Amniotic epithelial cell (primary cell): ENCODE results near the gene OPHN1.

Source experiments
- DNase-seq: peaks from one replicate; pipeline ENCODE4 v3.0.0-alpha.2; 2010; ENCODE audit warnings: low read depth

OPHN1 gene, protein sequence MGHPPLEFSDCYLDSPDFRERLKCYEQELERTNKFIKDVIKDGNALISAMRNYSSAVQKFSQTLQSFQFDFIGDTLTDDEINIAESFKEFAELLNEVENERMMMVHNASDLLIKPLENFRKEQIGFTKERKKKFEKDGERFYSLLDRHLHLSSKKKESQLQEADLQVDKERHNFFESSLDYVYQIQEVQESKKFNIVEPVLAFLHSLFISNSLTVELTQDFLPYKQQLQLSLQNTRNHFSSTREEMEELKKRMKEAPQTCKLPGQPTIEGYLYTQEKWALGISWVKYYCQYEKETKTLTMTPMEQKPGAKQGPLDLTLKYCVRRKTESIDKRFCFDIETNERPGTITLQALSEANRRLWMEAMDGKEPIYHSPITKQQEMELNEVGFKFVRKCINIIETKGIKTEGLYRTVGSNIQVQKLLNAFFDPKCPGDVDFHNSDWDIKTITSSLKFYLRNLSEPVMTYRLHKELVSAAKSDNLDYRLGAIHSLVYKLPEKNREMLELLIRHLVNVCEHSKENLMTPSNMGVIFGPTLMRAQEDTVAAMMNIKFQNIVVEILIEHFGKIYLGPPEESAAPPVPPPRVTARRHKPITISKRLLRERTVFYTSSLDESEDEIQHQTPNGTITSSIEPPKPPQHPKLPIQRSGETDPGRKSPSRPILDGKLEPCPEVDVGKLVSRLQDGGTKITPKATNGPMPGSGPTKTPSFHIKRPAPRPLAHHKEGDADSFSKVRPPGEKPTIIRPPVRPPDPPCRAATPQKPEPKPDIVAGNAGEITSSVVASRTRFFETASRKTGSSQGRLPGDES

DNA sequence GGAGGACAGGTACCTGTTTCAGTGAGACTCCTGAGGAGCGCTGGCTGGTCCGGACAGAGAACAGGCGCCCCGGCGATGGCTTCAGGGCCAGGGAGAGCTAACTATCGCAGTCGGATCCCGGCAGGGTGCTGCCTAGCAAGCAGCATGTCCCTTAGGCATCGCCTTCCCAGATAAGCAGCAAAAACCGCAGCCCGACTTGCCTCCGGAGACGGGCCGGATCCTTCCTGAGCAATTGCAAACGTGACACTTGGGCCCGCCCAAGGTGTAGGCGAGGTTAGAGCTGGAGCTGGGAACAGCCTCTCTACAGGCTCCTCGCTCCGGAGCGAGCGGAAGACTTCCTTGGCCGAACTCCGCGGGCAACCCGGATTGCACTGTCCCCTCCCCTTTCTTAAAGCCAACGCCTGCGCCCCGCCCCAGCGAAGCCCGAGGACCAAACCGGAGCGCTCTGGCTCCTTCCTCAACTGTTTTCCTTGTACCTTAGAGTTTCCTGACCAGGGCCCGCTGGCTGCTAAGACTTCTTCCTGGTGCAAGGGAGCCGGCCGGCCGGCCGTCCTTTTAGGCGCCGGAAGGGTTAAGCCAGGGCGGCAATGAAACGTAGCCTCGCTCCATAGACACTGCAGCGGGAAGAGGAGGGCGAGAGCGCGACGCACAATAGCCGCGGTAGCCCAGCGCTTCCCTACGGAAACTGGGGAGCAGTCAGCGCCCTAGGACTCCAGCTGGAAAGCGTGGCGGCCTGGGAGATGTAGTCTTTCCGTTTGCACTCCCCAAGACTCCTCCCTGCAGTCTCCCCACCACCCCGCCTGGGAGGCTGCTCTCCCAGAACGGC is at the start of gene OPHN1:
TSS of gene OPHN1 (minus strand) at position 341 of the 826 bp plus-strand sequence. CDS start 475 bp downstream, outside the sequence.
- peak; percentile 80 for DNase-seq

DNA sequence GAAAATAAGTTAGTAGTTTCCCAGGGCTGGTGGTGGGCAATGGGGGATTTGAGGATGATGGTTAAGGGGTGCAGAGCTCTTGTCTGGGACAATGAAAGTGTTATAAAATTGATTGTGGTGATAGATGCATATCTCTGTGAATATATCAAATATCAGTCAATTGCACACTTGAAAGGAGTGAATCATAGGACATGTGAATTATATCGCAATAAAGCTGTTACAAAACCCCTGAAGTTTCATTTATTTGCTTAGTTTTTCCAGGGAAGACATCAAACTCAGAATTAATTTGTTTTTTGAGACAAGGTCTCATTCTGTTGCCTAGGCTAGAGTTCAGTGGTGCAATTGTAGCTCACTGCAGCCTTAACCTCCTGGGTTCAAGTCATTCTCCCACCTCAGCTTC is 47.7 kb upstream of the OPHN1 start:
- DNase-seq: no peak

DNA sequence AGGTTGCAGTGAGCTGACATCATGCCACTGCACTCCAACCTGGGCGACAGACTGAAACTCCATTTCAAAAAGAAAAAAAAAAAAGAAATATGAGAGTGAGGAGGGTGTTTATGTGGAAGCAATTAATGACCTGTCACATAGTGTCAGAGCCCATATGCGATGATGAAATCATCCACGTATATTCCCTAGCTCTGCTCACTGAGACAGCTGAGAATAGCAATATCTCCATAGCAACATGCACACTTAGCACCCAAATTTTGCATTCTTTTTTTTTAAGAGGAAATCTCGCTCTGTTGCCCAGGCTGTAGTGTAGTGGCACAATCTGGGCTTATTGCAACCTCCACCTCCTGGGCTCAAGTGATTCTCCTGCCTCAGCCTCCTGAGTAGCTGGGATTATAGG is 31.5 kb upstream of the OPHN1 start:
- no peak for DNase-seq

DNA sequence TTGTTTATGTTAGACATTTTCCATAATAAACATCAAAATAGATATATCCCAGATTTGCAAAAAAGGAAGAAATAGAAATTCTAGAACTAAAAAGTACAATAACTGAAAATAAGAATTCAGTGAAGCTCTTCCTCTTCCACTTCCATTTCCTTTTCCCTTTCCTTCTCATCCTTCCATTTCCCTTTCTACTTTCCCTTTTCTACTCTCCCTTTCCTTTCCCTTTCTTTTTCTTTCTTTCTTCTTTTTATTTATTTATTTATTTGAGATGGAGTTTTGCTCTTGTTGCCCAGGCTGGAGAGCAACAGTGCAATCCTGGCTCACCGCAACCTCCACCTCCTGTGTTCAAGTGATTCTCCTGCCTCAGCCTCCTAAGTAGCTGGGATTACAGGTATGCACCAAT is 30.6 kb upstream of the OPHN1 start:
- DNase-seq: no peak

DNA sequence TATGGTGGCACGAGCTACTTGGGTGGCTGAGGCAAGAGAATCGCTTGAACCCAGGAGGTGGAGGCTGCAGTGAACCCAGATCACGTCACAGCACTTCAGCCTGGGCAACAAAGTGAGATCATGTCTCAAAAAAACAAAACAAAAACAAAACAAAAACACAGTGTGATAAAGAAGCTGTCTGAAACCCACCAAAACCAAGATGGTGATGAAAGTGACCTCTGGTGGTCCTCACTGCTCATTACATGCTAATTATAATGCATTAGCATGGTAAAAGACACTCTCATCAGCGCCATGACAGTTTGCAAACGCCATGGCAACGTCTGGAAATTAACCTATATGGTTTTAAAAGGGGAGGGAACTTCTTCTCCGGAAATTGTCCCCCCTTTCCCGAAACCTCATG is 29.4 kb upstream of the OPHN1 start:
- DNase-seq: peak; percentile 53

DNA sequence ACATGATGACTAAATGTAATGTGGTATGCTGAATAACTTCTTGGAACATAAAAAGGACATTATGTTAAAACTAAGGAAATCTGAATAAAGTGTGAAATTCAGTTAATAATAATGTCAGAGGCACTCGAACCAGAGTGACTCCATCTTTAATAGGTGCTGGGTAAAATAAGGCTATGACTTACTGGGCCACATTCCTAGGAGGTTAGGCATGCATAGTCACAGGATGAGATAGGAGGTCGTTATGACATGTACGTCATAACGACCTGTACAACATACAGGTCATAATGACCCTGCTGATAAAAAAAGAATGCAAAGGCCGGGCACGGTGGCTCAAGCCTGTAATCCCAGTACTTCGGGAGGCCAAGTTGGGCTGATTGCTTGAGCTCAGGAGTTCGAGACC is 28.9 kb upstream of the OPHN1 start:
- DNase-seq: peak; percentile 65

DNA sequence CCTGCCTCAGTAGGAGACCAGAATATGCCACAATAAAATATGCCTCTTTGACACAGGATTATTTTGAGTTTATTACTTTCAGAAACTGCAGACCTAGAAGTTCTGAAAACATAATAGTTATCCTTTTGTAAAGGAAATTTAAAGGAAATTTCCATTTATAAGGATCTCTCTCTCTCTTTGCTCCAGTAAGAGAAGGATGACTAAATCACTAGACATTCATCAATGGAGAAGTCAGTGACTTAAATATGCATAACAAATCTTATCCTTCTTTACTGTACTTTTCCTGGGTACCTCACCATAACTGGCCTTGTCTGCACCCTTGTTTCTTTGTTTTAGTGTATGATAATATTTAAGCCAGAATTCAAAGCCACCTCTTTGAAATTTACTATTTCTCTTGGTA is 28.3 kb upstream of the OPHN1 start:
- DNase-seq: no peak

DNA sequence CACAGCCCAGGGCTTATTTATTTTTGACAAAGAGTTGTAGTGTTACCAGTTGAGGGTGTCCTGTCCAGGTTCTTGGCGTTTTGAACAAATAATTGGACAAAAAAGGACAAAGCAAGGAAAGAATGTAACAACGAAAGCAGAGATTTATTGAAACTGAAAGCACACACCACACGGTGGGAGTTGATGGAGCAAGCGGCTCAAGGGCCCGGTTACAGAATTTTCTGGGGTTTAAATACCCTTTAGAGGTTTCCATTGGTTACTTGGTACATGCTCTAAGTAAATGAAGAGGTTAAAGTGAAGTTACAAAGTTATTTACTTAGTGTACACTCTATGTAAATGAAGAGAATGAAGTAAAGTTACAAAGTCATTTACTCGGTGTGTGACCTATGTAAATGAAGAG is 27.8 kb upstream of the OPHN1 start:
- no peak for DNase-seq

DNA sequence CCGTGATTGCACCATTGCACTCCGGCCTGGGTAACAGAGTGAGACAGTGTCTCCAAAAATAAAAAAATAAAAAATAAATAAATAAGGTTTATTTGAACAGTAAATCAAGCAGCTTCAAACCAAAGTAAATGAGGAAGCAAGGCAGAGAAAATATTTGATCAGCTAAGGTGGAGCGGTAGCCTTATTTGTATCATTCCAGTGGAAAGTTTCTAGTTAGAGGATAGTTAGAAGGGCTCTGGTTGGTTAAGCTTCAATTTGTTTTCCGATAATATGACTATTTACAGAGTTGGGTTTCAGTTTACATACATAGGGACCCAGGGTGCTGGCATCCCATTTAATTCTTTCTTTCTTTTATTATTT is 21.8 kb upstream of the OPHN1 start:
- DNase-seq: no peak

DNA sequence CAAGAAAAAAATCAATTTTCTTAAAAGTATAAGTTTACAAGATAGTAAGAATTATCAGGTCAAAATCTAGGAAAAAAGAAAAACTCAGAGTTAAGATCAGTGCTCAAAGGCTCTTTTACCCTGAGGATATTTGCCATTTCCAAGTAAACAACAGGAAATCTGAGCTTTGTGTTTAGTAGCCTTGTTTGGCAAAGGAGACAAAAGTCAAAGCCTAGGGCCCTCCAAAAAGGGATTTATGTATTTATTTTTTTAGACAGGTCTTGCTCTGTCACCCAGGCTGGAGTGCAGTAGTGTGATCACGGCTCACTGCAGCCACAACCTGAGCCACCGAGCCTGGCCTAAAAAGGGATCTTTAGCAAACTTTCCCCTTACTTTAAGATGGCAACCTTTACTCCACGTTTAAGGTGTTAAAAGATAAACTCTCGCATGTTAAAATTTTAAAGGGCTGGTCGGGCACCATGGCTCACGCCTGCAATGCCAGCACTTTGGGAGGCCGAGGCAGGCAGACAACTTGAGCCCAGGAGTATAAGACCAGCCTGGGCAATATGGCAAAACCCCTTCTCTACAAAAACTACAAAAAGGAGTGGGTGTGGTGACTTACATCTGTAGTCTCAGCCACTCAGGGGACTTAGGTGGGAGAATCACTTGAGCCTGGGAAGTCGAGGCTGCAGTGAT is 21.3 kb upstream of the OPHN1 start:
- DNase-seq: no peak

DNA sequence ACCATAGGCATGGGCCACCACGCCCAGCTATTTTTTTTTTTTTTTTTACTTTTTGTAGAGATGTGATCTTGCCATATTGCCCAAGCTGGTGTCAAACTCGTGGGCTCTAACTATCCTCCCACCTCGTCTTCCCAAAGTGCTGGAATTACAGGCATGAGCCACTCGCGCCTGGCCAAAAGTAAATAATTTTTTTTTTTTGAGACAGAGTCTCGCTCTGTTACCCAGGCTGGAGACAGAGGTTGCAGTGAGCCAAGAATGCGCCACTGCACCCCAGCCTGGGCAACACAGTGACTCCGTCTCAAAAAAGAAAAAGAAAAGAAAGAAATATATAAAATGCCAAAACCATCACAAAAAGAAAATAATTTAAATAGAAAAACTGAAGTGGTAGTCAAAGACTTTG is 18.4 kb upstream of the OPHN1 start:
- no peak for DNase-seq

DNA sequence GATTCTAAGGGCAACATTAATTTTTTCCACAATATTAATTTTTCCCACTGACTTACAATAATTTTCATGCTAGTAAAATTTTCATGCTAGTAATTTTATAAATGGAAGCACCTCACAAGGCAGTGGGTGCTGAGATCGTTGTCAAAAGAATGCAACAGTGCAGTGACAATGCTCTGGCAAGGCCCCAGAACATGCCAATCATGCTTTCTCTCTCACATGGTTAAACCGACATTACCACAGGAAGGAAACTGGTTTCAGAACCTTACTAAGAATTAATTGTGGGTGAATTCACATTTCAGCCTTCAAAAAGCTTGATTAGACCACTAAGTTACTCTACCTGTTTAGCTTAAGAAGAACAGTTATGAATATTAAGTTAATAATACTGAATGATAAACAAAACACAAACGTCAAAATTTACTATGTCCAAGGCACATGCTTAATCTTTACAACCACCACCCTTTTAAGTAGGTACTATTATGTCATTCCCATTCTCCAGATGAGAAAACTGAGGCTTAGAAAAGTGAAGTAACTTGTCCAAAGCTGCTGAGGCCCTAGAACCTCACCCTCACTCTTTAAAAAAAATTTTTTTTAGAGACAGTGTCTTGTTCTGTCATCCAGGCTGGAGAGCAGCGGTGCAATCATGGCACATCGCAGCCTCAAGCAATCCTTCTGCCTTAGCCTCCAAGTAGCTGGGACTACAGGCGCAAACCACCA is 10.0 kb upstream of the OPHN1 start:
- peak; percentile 66 for DNase-seq

DNA sequence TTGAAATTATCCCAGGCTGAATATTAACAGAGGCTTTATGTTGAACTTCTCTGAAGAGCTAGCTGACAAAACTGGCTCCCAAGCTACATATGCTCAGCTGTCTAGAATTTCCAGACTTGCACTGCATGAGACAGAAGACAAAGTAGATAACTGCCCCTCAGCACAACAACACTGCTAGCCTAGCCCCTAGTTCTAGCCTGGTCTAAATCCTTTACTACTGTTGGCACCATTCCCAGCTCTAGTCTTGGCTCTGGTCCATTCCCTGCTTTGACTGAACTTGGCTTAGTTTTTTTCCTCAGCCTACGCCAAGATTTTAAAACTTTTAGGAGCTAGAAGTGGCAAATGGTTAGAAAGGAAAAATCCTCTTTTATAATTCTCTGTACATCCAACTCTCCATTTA is 7.6 kb upstream of the OPHN1 start:
- DNase-seq: peak; percentile 79

DNA sequence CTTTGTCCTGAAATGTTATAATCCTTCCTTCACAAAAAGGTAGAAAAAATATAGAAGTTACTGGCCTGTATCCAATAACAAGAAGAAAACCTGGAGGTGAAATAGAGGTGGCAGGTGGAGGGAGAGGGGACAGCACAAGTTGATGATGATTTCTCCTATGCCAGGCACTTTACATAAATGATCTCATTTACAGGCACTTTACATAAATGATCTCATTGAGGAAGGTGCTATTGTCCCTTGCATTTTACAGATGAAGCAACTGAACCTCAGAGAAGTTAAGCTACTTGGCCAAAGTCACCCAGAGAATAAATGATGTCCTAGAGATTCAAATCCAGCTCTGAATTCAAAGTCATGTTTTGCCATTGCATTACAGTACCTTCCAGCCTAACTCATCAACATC is 7.1 kb upstream of the OPHN1 start:
- DNase-seq: no peak

DNA sequence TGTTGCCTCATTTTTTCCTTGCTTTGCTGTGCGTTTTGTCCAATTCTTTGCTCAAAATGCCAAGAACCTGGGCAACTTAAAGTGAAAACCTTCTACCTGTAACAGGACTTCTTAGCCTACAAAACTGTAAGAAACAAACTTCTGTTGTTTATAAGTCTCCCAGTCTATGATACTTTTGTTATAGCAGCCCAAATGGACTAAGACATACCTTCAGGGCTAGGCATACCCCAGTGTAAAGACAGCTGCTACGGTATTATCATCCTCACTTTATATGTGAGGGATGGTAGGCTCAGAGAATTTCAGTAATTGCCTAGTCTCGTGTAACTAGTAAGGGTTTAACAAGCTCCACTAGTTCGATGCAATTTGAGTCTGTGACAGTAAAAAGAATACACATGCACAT is 6.0 kb upstream of the OPHN1 start:
- no peak for DNase-seq

DNA sequence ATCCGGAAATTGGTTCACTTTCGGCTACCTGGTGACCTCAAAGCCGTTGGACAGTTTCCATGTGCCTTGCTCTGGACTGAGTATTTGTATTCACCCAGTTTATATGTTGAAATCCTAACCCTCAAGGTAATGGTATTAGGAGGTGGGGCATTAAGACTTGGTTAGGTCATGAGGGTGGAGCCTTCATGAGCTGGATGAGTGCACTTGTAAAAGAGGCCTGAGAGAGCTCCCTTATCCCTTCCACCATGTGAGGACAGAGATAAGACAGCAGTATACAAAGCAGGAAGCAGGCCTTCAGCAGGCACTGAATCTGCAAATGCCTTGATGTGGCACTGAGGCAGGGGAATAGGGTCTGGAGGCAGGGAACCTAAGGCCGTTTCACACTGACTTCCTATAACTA is 5.3 kb upstream of the OPHN1 start:
- peak; percentile 62 for DNase-seq

DNA sequence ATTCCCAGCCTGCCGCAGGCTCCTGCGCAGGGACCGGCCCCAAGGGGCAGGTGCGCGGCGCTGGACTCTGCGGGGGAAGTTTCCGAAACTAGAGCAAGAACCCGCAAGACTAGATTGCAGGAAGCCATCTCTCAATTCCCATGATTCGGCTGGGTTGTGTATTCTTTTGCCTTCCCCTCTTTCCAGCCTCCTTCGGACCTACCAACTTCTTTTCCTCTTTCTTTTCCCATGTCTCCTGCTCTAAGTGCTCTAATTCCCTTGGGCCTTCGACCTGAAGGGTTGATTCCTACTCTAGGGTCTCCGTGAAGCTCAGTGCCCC is 645 bp upstream of the OPHN1 start:
- DNase-seq: no peak

DNA sequence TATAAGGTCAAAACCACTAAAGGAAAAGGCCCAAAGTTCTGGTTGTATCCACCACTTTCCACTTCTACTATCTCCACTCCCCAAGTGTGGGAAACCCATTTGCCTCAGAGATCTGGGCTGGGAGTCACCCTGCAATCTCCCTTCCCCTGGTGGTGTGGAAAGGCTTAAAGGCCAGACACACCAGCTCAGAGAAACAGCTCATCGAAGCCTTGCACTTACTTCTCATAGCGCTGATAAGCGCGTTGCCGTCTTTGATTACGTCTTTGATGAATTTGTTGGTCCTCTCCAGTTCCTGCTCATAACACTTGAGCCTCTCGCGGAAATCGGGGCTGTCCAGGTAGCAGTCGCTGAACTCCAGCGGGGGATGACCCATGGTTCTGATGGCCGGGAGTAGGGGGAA is 647 bp downstream of the OPHN1 start:
- DNase-seq: peak; percentile 72

DNA sequence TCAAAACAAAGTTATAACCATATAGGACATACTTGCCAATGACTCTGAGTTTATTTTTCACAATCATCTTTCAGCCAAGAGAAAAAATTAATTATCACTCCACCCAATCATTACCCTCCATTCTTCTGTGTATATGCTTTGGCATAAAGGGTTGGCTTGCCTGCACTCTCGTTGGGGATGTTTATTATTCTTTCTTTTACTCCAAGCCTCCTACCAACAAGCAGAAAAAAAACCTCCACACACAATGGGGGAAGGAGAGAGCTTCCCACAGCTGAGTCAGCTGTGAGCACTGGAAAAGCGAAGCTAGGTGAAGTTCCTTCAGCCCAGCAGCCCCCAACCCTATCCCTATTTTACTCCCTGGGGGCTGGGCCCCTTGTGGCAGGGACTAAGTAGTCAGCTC is 1.5 kb downstream of the OPHN1 start:
- DNase-seq: no peak

DNA sequence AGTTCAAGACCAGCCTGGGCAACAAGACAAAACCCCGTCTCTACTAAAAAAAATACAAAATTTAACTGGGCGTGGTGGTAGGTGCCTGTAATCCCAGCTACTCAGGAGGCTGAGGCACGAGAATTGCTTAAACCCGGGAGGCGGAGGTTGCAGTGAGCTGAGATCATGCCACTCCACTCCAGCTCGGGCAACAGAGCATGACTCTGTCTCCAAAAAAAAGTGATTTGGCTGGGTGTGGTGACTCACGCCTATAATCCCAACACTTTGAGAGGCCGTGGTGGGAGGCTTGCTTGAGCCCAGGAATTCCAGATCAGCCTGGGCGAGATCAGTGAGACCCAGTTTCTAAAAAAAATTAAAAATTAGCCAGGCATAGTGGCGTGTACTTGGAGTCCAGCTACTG is 4.1 kb downstream of the OPHN1 start:
- DNase-seq: peak; percentile 52

DNA sequence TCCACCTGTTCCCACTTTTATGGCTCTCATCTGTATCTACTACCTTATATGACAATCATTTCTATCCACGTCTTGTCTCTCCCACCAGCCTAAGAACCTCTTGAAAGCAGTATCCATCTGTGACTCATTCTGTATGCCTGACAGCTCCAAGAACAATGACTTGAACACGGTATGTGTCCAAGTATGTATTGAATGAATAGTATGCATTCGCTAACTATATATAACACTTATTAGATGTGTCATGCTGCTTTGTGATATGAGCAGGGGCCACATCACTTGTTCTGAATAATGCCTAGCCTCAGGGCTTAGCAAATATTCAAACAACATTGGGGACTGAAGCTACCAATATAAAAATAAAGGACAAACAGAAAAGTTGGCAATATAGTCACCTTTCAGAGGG is 4.9 kb downstream of the OPHN1 start:
- peak; percentile 58 for DNase-seq

DNA sequence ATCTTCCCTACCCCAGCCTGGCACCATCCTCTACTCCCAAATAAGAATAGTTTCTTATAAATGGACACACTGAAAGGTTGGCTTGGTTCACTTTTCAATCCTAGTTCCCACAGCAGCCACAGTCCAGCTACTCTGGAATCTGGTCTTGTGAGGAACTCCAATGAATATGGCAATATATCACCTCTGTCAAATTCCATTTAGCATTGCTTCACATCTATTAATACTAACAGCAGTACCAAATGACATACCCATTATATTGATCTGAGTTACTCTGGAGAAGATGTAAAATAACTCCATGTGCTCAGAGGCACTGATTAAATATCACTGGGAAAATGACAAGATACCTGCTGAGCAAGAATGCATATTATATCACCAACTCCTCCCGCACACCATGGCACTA is 8.6 kb downstream of the OPHN1 start:
- DNase-seq: no peak
